H1 (cell line): Measurements from ENCODE around the gene ARHGEF10L. TPM values are rescaled to one million over a fixed set of nuclear protein-coding genes. Genes with fewer than 3 reads are reported as not detected.

ENCODE experiments used
- CTCF ChIA-PET: fragments of 300-600 bp; sonication (Branson Sonifier 250); formaldehyde crosslinking; loops from one replicate; lab custom pipeline; 2021; ENCODE audit not compliant: partially characterized antibody; lab: Charles Lee
- POLR2A ChIA-PET: fragments of 300-600 bp; sonication (Branson Sonifier 250); formaldehyde crosslinking; loops from one replicate; lab custom pipeline; 2021; ENCODE audit warnings: inconsistent platforms; ENCODE audit not compliant: partially characterized antibody; lab: Charles Lee
- DNase-seq, 2 experiments: peaks; one replicate each; pipeline versions ENCODE4 v3.0.0 to v3.0.0-alpha.2; 2010 to 2022; ENCODE audit warnings: low spot score in 2 of 2, low read depth in 1 of 2, mixed read lengths in 1 of 2
- FAIRE-seq: peaks from 2 replicates; lab custom pipeline; 2011; peaks lifted over from hg19 to GRCh38; lab: Jason Lieb, UNC
- H2AFZ ChIP-seq: 2 replicates; pipeline ENCODE4 v1.8.1; 2012; ENCODE audit warnings: low read length, inconsistent platforms
- H2AK5ac ChIP-seq: 2 replicates; pipeline ENCODE4 v1.6.1; 2013; ENCODE audit warnings: low read depth, low read length
- H2BK120ac ChIP-seq: replicated peaks from 2 replicates; pipeline ENCODE3; 2013; ENCODE audit warnings: low read depth, low read length, inconsistent platforms
- H2BK12ac ChIP-seq: 2 replicates; pipeline ENCODE4 v1.6.1; 2013; ENCODE audit warnings: low read depth, low read length
- H2BK15ac ChIP-seq: 2 replicates; pipeline ENCODE4 v1.6.1; 2013; ENCODE audit warnings: low read length
- H2BK20ac ChIP-seq: 2 replicates; pipeline ENCODE4 v1.6.1; 2013; ENCODE audit warnings: low read length
- H2BK5ac ChIP-seq: 2 replicates; pipeline ENCODE4 v1.6.1; 2013; ENCODE audit warnings: low read depth, low read length
- H3K14ac ChIP-seq: 2 replicates; pipeline ENCODE4 v1.6.1; 2013; ENCODE audit warnings: inconsistent platforms; ENCODE audit not compliant: insufficient read length
- H3K18ac ChIP-seq: 2 replicates; pipeline ENCODE4 v1.6.1; 2013; ENCODE audit warnings: low read length; ENCODE audit errors: extremely low read depth
- H3K23ac ChIP-seq: 2 replicates; pipeline ENCODE4 v1.6.1; 2013; ENCODE audit warnings: inconsistent platforms; ENCODE audit not compliant: insufficient read length
- H3K23me2 ChIP-seq: 2 replicates; pipeline ENCODE4 v1.6.1; 2013; ENCODE audit warnings: low read depth, low read length
- H3K27ac ChIP-seq: 2 replicates; pipeline ENCODE4 v1.6.1; 2011; ENCODE audit warnings: low read depth, low read length, inconsistent platforms
- H3K27me3 ChIP-seq, 4 experiments: replicated peaks in 1 of 4; 1 replicate in 1 of 4; 2 replicates in 3 of 4; pipeline versions ENCODE4 v1.6.1 to v1.8.1; 2011 to 2013; ENCODE audit warnings: low read length in 3 of 4, mild to moderate bottlenecking in 3 of 4, inconsistent platforms in 2 of 4, mixed read lengths in 2 of 4, moderate library complexity in 1 of 4; ENCODE audit not compliant: control insufficient read depth in 3 of 4, insufficient read depth in 3 of 4; ENCODE audit errors: extremely low read depth in 1 of 4
- H3K36me3 ChIP-seq, 4 experiments: 2 replicates each; pipeline versions ENCODE4 v1.6.1 to v1.8.1; 2011 to 2013; ENCODE audit warnings: mild to moderate bottlenecking in 4 of 4, low read length in 3 of 4, moderate library complexity in 2 of 4, control low read depth in 1 of 4, inconsistent platforms in 1 of 4; ENCODE audit not compliant: insufficient read depth in 4 of 4, control insufficient read depth in 2 of 4
- H3K4ac ChIP-seq: replicated peaks from 2 replicates; pipeline ENCODE3; 2013; ENCODE audit warnings: low read length, low read depth, mixed read lengths, inconsistent platforms; ENCODE audit not compliant: insufficient read length
- H3K4me1 ChIP-seq, 4 experiments: replicated peaks in 1 of 4; 1 replicate in 1 of 4; 2 replicates in 3 of 4; pipeline versions ENCODE4 v1.6.1 to v1.8.1; 2011 to 2013; ENCODE audit warnings: low read length in 3 of 4, inconsistent platforms in 2 of 4, mixed read lengths in 1 of 4; ENCODE audit not compliant: insufficient read depth in 4 of 4, control insufficient read depth in 3 of 4
- H3K4me2 ChIP-seq, 2 experiments: 2 replicates each; pipeline versions ENCODE4 v1.6.1 to v1.8.1; 2011 to 2013; ENCODE audit warnings: low read depth in 2 of 2, low read length in 2 of 2, control low read depth in 1 of 2, inconsistent platforms in 1 of 2, mild to moderate bottlenecking in 1 of 2; ENCODE audit not compliant: insufficient read depth in 1 of 2
- H3K4me3 ChIP-seq, 4 experiments: fragments of 200-600, 300-600 bp in 1 of 4; sonication (generic), shearing (Covaris generic), sonication (Bioruptor Twin) in 1 of 4; 2 replicates each; pipeline versions ENCODE4 v1.5.1 to v1.8.1; 2011 to 2016; ENCODE audit warnings: low read length in 4 of 4, low read depth in 3 of 4, control low read depth in 2 of 4, inconsistent platforms in 2 of 4, mild to moderate bottlenecking in 2 of 4, mixed read lengths in 1 of 4, moderate library complexity in 1 of 4; ENCODE audit not compliant: insufficient read depth in 2 of 4; ENCODE audit errors: extremely low read depth in 1 of 4
- H3K56ac ChIP-seq: replicated peaks from 2 replicates; pipeline ENCODE3; 2013; ENCODE audit warnings: low read depth, mild to moderate bottlenecking, mixed read lengths, low read length, inconsistent platforms; ENCODE audit not compliant: insufficient read length
- H3K79me1 ChIP-seq: 2 replicates; pipeline ENCODE4 v1.6.1; 2013; ENCODE audit warnings: low read depth, low read length, control low read depth
- H3K79me2 ChIP-seq, 2 experiments: 2 replicates each; pipeline versions ENCODE4 v1.6.1 to v1.8.1; 2012 to 2013; ENCODE audit warnings: low read length in 2 of 2, mild to moderate bottlenecking in 2 of 2, inconsistent platforms in 1 of 2; ENCODE audit not compliant: insufficient read depth in 2 of 2, control insufficient read depth in 1 of 2
- H3K9ac ChIP-seq, 4 experiments: replicated peaks in 1 of 4; 1 replicate in 1 of 4; 2 replicates in 3 of 4; pipeline versions ENCODE4 v1.6.1 to v1.8.1; 2011 to 2013; ENCODE audit warnings: low read depth in 3 of 4, low read length in 3 of 4, control low read depth in 2 of 4, mild to moderate bottlenecking in 2 of 4, moderate library complexity in 2 of 4, inconsistent platforms in 1 of 4; ENCODE audit errors: extremely low read depth in 1 of 4
- H3K9me3 ChIP-seq, 2 experiments: 2 replicates each; pipeline versions ENCODE4 v1.6.1 to v1.8.1; 2012 to 2013; ENCODE audit warnings: mild to moderate bottlenecking in 2 of 2, moderate library complexity in 2 of 2, control low read depth in 1 of 2, inconsistent platforms in 1 of 2, low read depth in 1 of 2, low read length in 1 of 2, mixed read lengths in 1 of 2; ENCODE audit not compliant: insufficient read depth in 2 of 2
- H4K20me1 ChIP-seq, 2 experiments: replicated peaks in 1 of 2; 2 replicates each; pipeline versions ENCODE3 to v1.8.1; 2011 to 2013; ENCODE audit warnings: inconsistent platforms in 2 of 2, low read length in 2 of 2, mild to moderate bottlenecking in 1 of 2; ENCODE audit not compliant: insufficient read depth in 2 of 2, control insufficient read depth in 1 of 2
- H4K5ac ChIP-seq: 2 replicates; pipeline ENCODE4 v1.6.1; 2013; ENCODE audit warnings: low read length, low read depth, mixed read lengths, inconsistent platforms; ENCODE audit not compliant: insufficient read length
- H4K8ac ChIP-seq: 2 replicates; pipeline ENCODE4 v1.8.0; 2013; ENCODE audit warnings: mild to moderate bottlenecking, moderate library complexity, low read length, inconsistent platforms; ENCODE audit not compliant: insufficient read depth; ENCODE audit errors: extremely low read depth
- H4K91ac ChIP-seq: replicated peaks from 2 replicates; pipeline ENCODE3; 2013; ENCODE audit warnings: low read length, mixed read lengths, inconsistent platforms; ENCODE audit not compliant: insufficient read length
- BACH1 ChIP-seq: IDR thresholded peaks from 2 replicates; pipeline ENCODE4 v1.6.1; 2012; ENCODE audit warnings: low read length, improper control_type of control experiment
- CEBPB ChIP-seq: IDR thresholded peaks from 2 replicates; pipeline ENCODE4 v1.6.1; 2012; ENCODE audit warnings: low read depth, low read length
- GTF2F1 ChIP-seq: IDR thresholded peaks from 2 replicates; pipeline ENCODE4 v1.6.1; 2012; ENCODE audit warnings: low read depth, low read length, improper control_type of control experiment, borderline replicate concordance
- JUND ChIP-seq: IDR thresholded peaks from 2 replicates; pipeline ENCODE4 v1.6.1; 2011; ENCODE audit warnings: mild to moderate bottlenecking, improper control_type of control experiment, low read length
- KDM4A ChIP-seq: IDR thresholded peaks from one replicate; pipeline ENCODE4 v1.7.1; 2012; ENCODE audit warnings: low read depth, mild to moderate bottlenecking, moderate library complexity, low read length, inconsistent platforms; ENCODE audit not compliant: severe bottlenecking
- PHF8 ChIP-seq: fragments of 200-600 bp; sonication (generic); conservative IDR thresholded peaks from 2 replicates; pipeline ENCODE4 v1.7.1; 2012; ENCODE audit warnings: low read depth, mild to moderate bottlenecking, inconsistent platforms, low read length, moderate library complexity
- POLR2A ChIP-seq, 2 experiments: IDR thresholded peaks; 1 replicate in 1 of 2; 2 replicates in 1 of 2; pipeline ENCODE4 v1.6.1; 2011; ENCODE audit warnings: low read depth in 2 of 2, low read length in 2 of 2, mild to moderate bottlenecking in 2 of 2; ENCODE audit errors: control extremely low read depth in 1 of 2
- POLR2AphosphoS5 ChIP-seq: IDR thresholded peaks from 2 replicates; pipeline ENCODE4 v1.6.1; 2011; ENCODE audit warnings: low read depth, low read length
- RAD21 ChIP-seq, 2 experiments: IDR thresholded peaks in 1 of 2; conservative IDR thresholded peaks in 1 of 2; 2 replicates each; pipeline ENCODE4 v1.6.1; 2011; ENCODE audit warnings: low read depth in 2 of 2, low read length in 2 of 2, improper control_type of control experiment in 1 of 2, inconsistent platforms in 1 of 2, mild to moderate bottlenecking in 1 of 2, moderate library complexity in 1 of 2
- RBBP5 ChIP-seq: IDR thresholded peaks from 2 replicates; pipeline ENCODE4 v1.7.1; 2012; ENCODE audit warnings: low read depth, mild to moderate bottlenecking, inconsistent platforms, low read length, moderate library complexity, borderline replicate concordance
- SIRT6 ChIP-seq: IDR thresholded peaks from one replicate; pipeline ENCODE4 v1.7.1; 2012; ENCODE audit warnings: low read length, inconsistent platforms
- SIX5 ChIP-seq: IDR thresholded peaks from 2 replicates; pipeline ENCODE4 v1.6.1; 2011; ENCODE audit warnings: mild to moderate bottlenecking, low read depth, low read length
- SUZ12 ChIP-seq: fragments of 200-600 bp; sonication (generic); IDR thresholded peaks from 2 replicates; pipeline ENCODE4 v1.6.1; 2012; ENCODE audit warnings: mild to moderate bottlenecking, inconsistent platforms, low read length, moderate library complexity, mixed read lengths
- TAF7 ChIP-seq: optimal IDR thresholded peaks from 2 replicates; pipeline ENCODE3; 2011; ENCODE audit warnings: low read depth, mild to moderate bottlenecking, inconsistent platforms, low read length, moderate library complexity, borderline replicate concordance
- TEAD4 ChIP-seq: IDR thresholded peaks from 2 replicates; pipeline ENCODE4 v1.6.1; 2012; ENCODE audit warnings: low read depth, low read length, inconsistent platforms, mixed read lengths
- WGBS, 2 experiments: shearing (Covaris generic) in 1 of 2; methylation state at CpG; one replicate each; pipeline versions ENCODE4 v1.1.6 to v1.1.7; 2013 to 2015; ENCODE audit warnings: low lambda C conversion rate in 2 of 2, mixed read lengths in 2 of 2, inconsistent platforms in 1 of 2, low coverage in 1 of 2, missing lambda C conversion rate in 1 of 2; ENCODE audit not compliant: insufficient replicate concordance in 2 of 2, insufficient coverage in 1 of 2, insufficient read length in 1 of 2; ENCODE audit errors: extremely low coverage in 1 of 2, missing lambda C conversion rate in 1 of 2; 5-methylcytosine and 5-hydroxymethylcytosine counted together
- polyA plus RNA-seq, 7 experiments: library from polyadenylated mRNA; depleted of rRNA in 3 of 7; stranded (reverse) in 5 of 7; unstranded in 2 of 7; fragments of >200 nt in 5 of 7; fragments of 200-250 nt in 2 of 7; gene quantifications; 1 replicate in 5 of 7; 2 replicates in 1 of 7; 4 replicates in 1 of 7; pipeline versions ENCODE4 v1.2.1 to v1.2.3, GENCODE V29; 2011 to 2013; ENCODE audit warnings: missing spikeins in 2 of 7, mixed read lengths in 2 of 7
- total RNA-seq: library from RNA; stranded (reverse); fragmentation: NEBNext Ultra II Directional; extraction: Animal tissue kit (Norgen Biotek cat#: 25700); gene quantifications from 2 replicates; pipeline ENCODE4 v1.2.1, GENCODE V29; 2021
- TF ChIP-seq, protein P1 (sequence below): IDR thresholded peaks from 2 replicates; pipeline ENCODE4 v1.6.1; 2012; ENCODE audit warnings: inconsistent platforms

The ARHGEF10L gene
- total and polyA plus RNA-seq, 2 of the 8 experiments (the other 6 are each of a cell fraction or from before 2014, with no cell fraction given), result 33.6 to 39.6 TPM

- Histone ChIP-seq H3K18ac (no peak overlapping the region), H3K27me3 (no peaks in the 10 kb centered on the region), H3K14ac (no peak overlapping the region), H3K23me2 (no peaks in the 10 kb centered on the region), H3K4me2 (no peak overlapping the region), H2AFZ (no peak overlapping the region), H4K91ac (no peak overlapping the region), H2BK12ac (no peak overlapping the region), H2BK120ac (no peak overlapping the region), H2AK5ac (no peak overlapping the region), H3K4me3 (no peak overlapping the region), H3K9me3 (no peaks in the 10 kb centered on the region), H4K5ac (no peak overlapping the region), H4K8ac (no peak overlapping the region), H3K79me2 (no peaks in the 10 kb centered on the region), H3K36me3 (no peaks in the 10 kb centered on the region), H3K79me1 (no peaks in the 10 kb centered on the region), H3K9ac (no peak overlapping the region), H3K4ac (no peak overlapping the region), H3K4me1 (no peaks in the 10 kb centered on the region), H3K27ac (no peak overlapping the region), H2BK5ac (no peak overlapping the region), H4K20me1 (no peaks in the 10 kb centered on the region), H3K56ac (no peak overlapping the region), H2BK20ac (no peak overlapping the region), H2BK15ac (no peak overlapping the region), H3K23ac (no peak overlapping the region)
- CTCF ChIA-PET, result interaction anchor here (0.7 to 6.7 kb wide), 12 partner anchors 10 to 243 kb away, joined by 3 to 111 read pairs (median 3); no protein-coding TSS in a partner anchor
- DNase-seq (no peak), FAIRE-seq (no peak)
- 88% methylated on average over 4 of the region's 4 CpGs; no CpG with 5 or more reads in 1 of the 2 experiments for WGBS, 2 experiments
- POLR2A ChIA-PET, result interaction anchor here (0.7 kb wide), 1 partner anchor 91 kb away, joined by 3 read pairs; no protein-coding TSS in a partner anchor
- no peak for TF ChIP-seq PHF8
- no peak for TF ChIP-seq RBBP5
- no peak for TF ChIP-seq TAF7
- no peak for TF ChIP-seq SIX5
- no peak for TF ChIP-seq SUZ12
- no peak for TF ChIP-seq POLR2A (IDR thresholded peaks at IDR 0.05; ENCODE audit: control extremely low read depth in 1 of 2, low read depth in 2 of 2, low read length in 2 of 2)
- no peak for TF ChIP-seq RAD21 (IDR thresholded peaks at IDR 0.05 in 1 of 2, conservative IDR thresholded peaks at IDR 0.05 in 1 of 2; ENCODE audit: low read depth in 2 of 2, low read length in 2 of 2)
- TF ChIP-seq GTF2F1, result no peak
- TF ChIP-seq TEAD4, result no peak
- TF ChIP-seq JUND, result no peak
- no peak for TF ChIP-seq CEBPB
- TF ChIP-seq POLR2AphosphoS5, result no peak
- no peak for TF ChIP-seq SIRT6
- TF ChIP-seq, protein P1, sequence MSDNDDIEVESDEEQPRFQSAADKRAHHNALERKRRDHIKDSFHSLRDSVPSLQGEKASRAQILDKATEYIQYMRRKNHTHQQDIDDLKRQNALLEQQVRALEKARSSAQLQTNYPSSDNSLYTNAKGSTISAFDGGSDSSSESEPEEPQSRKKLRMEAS, result no peak
- no peak for TF ChIP-seq BACH1
- no peak for TF ChIP-seq KDM4A
Measured at GRCh38 chr1:17496419-17496818, 43.1 kb upstream of the ARHGEF10L start.
